Endothelial cell (in vitro differentiated cells): ENCODE measurements around the gene SLC25A14. TPM values are rescaled to one million over a fixed set of nuclear protein-coding genes. Genes with fewer than 3 reads are reported as not detected.

Source experiments
- DNase-seq: peaks from one replicate; pipeline ENCODE4 v3.0.0; 2021; ENCODE audit warnings: low spot score
- H3K27ac Mint-ChIP-seq: one replicate; pipeline ENCODE4 v1.8.0; 2021; ENCODE audit warnings: mixed read lengths, inconsistent platforms; ENCODE audit not compliant: unreplicated experiment
- H3K27me3 Mint-ChIP-seq: one replicate; pipeline ENCODE4 v1.8.0; 2021; ENCODE audit warnings: mild to moderate bottlenecking, moderate library complexity, mixed read lengths, inconsistent platforms; ENCODE audit not compliant: unreplicated experiment
- H3K36me3 Mint-ChIP-seq: one replicate; pipeline ENCODE4 v1.8.0; 2021; ENCODE audit warnings: mild to moderate bottlenecking, low read depth, mixed read lengths, inconsistent platforms; ENCODE audit not compliant: unreplicated experiment
- H3K4me1 Mint-ChIP-seq: one replicate; pipeline ENCODE4 v1.8.0; 2021; ENCODE audit warnings: mild to moderate bottlenecking, mixed read lengths, inconsistent platforms; ENCODE audit not compliant: unreplicated experiment
- H3K4me3 Mint-ChIP-seq: one replicate; pipeline ENCODE4 v1.8.0; 2021; ENCODE audit warnings: mild to moderate bottlenecking, mixed read lengths, inconsistent platforms; ENCODE audit not compliant: unreplicated experiment
- H3K9me3 Mint-ChIP-seq: one replicate; pipeline ENCODE4 v1.8.0; 2021; ENCODE audit warnings: mixed read lengths, inconsistent platforms; ENCODE audit not compliant: unreplicated experiment
- total RNA-seq: library from RNA; stranded (reverse); fragmentation: NEBNext Ultra II Directional; extraction: Animal tissue kit (Norgen Biotek cat#: 25700); gene quantifications from one replicate; pipeline ENCODE4 v1.2.1, GENCODE V29; 2021; ENCODE audit not compliant: unreplicated experiment
- TF ChIP-seq, protein P1 (sequence below): fragments of 200-600 bp; sonication (generic); IDR thresholded peaks from one replicate; pipeline ENCODE4 v1.5.0; 2021; ENCODE audit warnings: antibody characterized with exemption; ENCODE audit not compliant: unreplicated experiment

Gene SLC25A14
- total RNA-seq, 1 donor from 2014 or later: 14.5 TPM

DNA sequence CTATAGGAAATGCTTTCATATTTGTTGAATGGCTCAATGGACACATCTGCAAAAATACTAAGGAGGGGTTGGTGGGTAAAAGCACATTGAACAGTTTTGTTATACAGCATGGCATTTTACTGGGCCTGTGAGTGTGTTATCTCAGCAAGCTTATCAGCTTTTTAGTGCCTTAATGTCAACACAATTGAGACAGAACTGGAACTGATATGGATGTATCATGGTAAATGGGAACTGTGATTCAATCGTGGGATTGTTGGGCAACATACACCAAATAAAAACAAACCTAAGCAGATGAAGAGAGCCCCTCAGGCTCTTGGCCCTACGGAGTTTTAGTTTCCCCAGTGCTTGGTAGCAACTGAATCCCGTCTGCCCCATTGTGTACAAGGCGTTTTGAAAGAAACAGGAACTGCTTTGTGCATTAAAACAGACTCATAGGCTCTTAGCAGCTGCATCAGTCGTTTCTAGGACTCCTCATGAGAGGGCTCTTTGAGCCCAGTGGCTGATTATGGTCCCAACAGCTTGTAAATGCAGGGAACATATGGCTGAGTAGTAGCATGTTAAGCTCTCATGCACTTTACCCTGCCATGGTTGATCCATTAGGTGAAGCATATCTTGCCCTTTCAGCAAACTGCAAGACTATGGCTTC, 38.4 kb downstream of the SLC25A14 start:
- DNase-seq: no peak
- Mint-ChIP-seq H3K36me3 (no peaks in the 10 kb centered on the region), H3K27ac (no peak overlapping the region), H3K9me3 (no peaks in the 10 kb centered on the region), H3K4me3 (no peak overlapping the region), H3K4me1 (no peaks in the 10 kb centered on the region), H3K27me3 (no peaks in the 10 kb centered on the region)
- TF ChIP-seq, protein P1, sequence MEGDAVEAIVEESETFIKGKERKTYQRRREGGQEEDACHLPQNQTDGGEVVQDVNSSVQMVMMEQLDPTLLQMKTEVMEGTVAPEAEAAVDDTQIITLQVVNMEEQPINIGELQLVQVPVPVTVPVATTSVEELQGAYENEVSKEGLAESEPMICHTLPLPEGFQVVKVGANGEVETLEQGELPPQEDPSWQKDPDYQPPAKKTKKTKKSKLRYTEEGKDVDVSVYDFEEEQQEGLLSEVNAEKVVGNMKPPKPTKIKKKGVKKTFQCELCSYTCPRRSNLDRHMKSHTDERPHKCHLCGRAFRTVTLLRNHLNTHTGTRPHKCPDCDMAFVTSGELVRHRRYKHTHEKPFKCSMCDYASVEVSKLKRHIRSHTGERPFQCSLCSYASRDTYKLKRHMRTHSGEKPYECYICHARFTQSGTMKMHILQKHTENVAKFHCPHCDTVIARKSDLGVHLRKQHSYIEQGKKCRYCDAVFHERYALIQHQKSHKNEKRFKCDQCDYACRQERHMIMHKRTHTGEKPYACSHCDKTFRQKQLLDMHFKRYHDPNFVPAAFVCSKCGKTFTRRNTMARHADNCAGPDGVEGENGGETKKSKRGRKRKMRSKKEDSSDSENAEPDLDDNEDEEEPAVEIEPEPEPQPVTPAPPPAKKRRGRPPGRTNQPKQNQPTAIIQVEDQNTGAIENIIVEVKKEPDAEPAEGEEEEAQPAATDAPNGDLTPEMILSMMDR: no peak

DNA sequence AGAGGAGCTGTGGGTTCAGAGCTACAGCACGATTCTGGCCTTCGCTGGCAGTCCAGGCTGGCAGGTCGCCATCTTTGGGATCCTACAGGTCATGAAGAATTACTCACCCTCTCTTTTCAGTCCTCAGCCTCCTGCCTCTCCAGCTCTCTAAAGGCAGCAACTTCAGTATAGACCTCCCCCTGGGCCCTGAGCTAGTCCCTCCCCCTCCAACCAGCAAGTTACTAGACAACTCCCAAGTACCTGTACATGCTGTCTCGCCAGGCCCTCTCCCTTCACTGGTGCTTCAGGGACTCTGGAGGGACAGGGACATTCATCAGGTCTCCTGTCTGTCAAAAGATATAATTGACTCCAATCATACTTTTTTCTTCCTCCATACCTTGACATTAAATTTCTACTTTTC, 45.8 kb downstream of the SLC25A14 start, which contains the start of gene GPR119:
Gene GPR119, minus strand, starts transcription at position 155 of the 400 bp plus-strand sequence. CDS start 227 bp downstream, outside the sequence.
- DNase-seq: no peak
- H3K27ac Mint-ChIP-seq: no peak within 1 kb of the TSS
- no peaks in the 10 kb centered on the region for H3K4me1 Mint-ChIP-seq
- H3K9me3 Mint-ChIP-seq: no peaks in the 10 kb centered on the region
- no peak within 1 kb of the TSS for H3K4me3 Mint-ChIP-seq
- H3K27me3 Mint-ChIP-seq: no peaks in the 10 kb centered on the region
- H3K36me3 Mint-ChIP-seq: no peaks in the 10 kb centered on the region
- TF ChIP-seq, protein P1: no peak

DNA sequence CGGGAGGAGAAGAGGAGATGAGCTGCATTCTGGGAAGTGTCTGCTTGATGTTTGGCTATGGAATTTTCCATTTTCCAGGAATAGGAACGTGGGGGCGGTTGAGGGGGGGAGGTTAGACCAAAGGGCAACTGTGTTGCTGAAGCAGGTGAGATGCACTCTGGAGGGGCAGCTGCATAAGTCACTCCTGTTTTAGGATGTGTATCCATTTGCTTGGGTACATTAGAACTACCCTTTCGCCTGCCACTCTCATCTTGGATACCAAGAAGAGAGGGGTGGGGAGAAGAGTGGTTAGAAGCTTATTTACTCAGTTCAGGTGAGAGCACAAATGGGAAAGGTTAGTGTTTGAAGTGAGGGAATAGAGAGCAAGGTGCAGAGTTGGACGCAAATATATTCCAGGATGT, 46.7 kb downstream of the SLC25A14 start:
- H3K4me3 Mint-ChIP-seq: no peak overlapping the region
- DNase-seq: no peak
- H3K27me3 Mint-ChIP-seq: no peaks in the 10 kb centered on the region
- H3K36me3 Mint-ChIP-seq: no peaks in the 10 kb centered on the region
- no peaks in the 10 kb centered on the region for H3K9me3 Mint-ChIP-seq
- no peak overlapping the region for H3K27ac Mint-ChIP-seq
- H3K4me1 Mint-ChIP-seq: no peaks in the 10 kb centered on the region
- TF ChIP-seq, protein P1: no peak

DNA sequence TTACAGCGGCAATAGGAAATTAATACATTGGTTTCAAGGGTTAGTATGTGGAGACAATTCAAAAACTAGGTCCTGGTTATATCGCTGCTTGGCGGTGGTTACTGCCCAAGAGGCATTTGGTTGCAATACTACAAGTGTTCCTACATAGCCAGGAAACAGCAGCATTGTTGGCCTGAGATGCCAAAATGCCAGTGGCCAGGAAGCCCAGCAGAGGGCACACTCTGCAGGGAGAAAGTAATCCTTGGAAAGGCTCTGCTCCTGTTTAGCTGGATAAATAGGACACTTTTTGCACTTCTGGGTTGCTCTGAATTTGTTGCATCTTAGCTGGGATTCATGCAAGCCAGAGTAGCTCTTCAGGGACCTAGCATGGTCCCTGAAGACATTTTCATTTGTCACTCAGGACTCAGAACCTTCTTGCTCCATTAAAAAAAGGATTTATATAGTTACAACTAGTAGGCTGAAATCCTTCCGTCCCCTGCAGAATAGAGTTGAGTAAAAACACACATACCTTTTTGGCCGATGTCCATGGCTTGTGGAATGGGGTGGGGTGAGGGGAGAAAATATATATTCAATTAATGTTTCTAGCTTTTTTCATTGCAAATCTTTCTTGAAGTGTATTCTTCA, 53.8 kb downstream of the SLC25A14 start:
- no peak overlapping the region for H3K27ac Mint-ChIP-seq
- peak; percentile 50 for DNase-seq

More for the DNA sequence above, 53.8 kb downstream of the SLC25A14 start:
- Mint-ChIP-seq H3K27me3 (no peaks in the 10 kb centered on the region), H3K4me1 (no peaks in the 10 kb centered on the region), H3K9me3 (no peaks in the 10 kb centered on the region), H3K36me3 (no peaks in the 10 kb centered on the region), H3K4me3 (no peak overlapping the region)
- TF ChIP-seq, protein P1: no peak
